ENCODE data around the gene KDM4C. TPM values are rescaled to one million over a fixed set of nuclear protein-coding genes. Genes with fewer than 3 reads are reported as not detected.
"Not testable (repeated sequence)": the region's sequence is repeated elsewhere in the genome, so short reads cannot be mapped to it uniquely, and the experiment has no call there.

The KDM4C gene
- total RNA-seq, 5 donors from 2014 or later (not counting 1 experiment from before 2014, with no cell fraction given), result 66.4 to 107 (median 76.0) TPM

GRCh38 chr9:6787793-6788161 lies 30.0 kb downstream of the KDM4C start:
- Histone ChIP-seq H3K9me3 (no peaks in the 10 kb centered on the region), H3K4me1 (ENCODE audit: control insufficient read depth in 1 of 2, extremely low read depth in 1 of 2, insufficient read depth in 2 of 2, low read length in 2 of 2) (peaks cover 12 to 27% of the 10 kb centered on the region in 2 experiments), H3K27me3 (replicated peaks in 1 of 2; ENCODE audit: control insufficient read depth in 2 of 2, extremely low read depth in 1 of 2, insufficient read depth in 2 of 2, low read length in 1 of 2) (no peaks in the 10 kb centered on the region), H3K4me3 (ENCODE audit: control insufficient read depth in 1 of 2, extremely low read depth in 1 of 2, low read length in 1 of 2) (no peak overlapping the region), H3K36me3 (ENCODE audit: control insufficient read depth in 2 of 2, extremely low read depth in 1 of 2, insufficient read depth in 1 of 2, low read length in 1 of 2) (no peaks in the 10 kb centered on the region), H3K27ac (ENCODE audit: low read length) (no peak overlapping the region)
- Mint-ChIP-seq H3K36me3 (peaks cover 12% of the 10 kb centered on the region), H3K9me3 (no peaks in the 10 kb centered on the region), H3K27me3 (no peaks in the 10 kb centered on the region), H3K4me3 (no peak overlapping the region), H3K4me1 (peaks cover 58 to 69% (median 62%) of the 10 kb centered on the region in 3 donors), H3K27ac (peak overlapping the region; percentile 7 to 11)
- ATAC-seq (replicated peaks in 1 of 4), result no peak
- DNase-seq, result no peak
- ChIA-PET POLR2A (no interaction called here), CTCF (no interaction called here)
- WGBS (ENCODE audit: insufficient coverage), result 90% methylated on average over 3 of the region's 3 CpGs

- H3K9me3 Mint-ChIP-seq, result no peaks in the 10 kb centered on the region
Observed at GRCh38 chr9:6788162-6789016, 30.6 kb downstream of the KDM4C start.

GRCh38 chr9:6789017-6789338 lies 31.2 kb downstream of the KDM4C start:
- H3K36me3 ChIP-seq (ENCODE audit: control insufficient read depth in 2 of 2, extremely low read depth in 1 of 2, insufficient read depth in 1 of 2, low read length in 1 of 2); POLR2A ChIA-PET; H3K27me3 Mint-ChIP-seq; H3K27me3 ChIP-seq (replicated peaks in 1 of 2; ENCODE audit: control insufficient read depth in 2 of 2, extremely low read depth in 1 of 2, insufficient read depth in 2 of 2, low read length in 1 of 2); ATAC-seq (replicated peaks in 1 of 4); H3K27ac ChIP-seq (ENCODE audit: low read length); H3K4me3 ChIP-seq (ENCODE audit: control insufficient read depth in 1 of 2, extremely low read depth in 1 of 2, low read length in 1 of 2); H3K27ac Mint-ChIP-seq; H3K4me3 Mint-ChIP-seq; DNase-seq; H3K9me3 Mint-ChIP-seq; H3K9me3 ChIP-seq: not testable (repeated sequence)
- peaks cover 47 to 59% (median 50%) of the 10 kb centered on the region in 3 donors for H3K4me1 Mint-ChIP-seq
- CTCF ChIA-PET, result interaction anchor here (0.7 kb wide), 3 partner anchors 25 to 97 kb away, joined by 3 to 4 read pairs (median 4); no protein-coding TSS in a partner anchor
- H3K36me3 Mint-ChIP-seq, result peaks cover 20% of the 10 kb centered on the region
- peaks cover under 1 to 17% of the 10 kb centered on the region in 2 experiments for H3K4me1 ChIP-seq (ENCODE audit: control insufficient read depth in 1 of 2, extremely low read depth in 1 of 2, insufficient read depth in 2 of 2, low read length in 2 of 2)
- 97% methylated on average over 4 of the region's 9 CpGs for WGBS (ENCODE audit: insufficient coverage)

More at GRCh38 chr9:6788162-6789016, 30.6 kb downstream of the KDM4C start:
- Mint-ChIP-seq H3K27me3 (no peaks in the 10 kb centered on the region), H3K36me3 (peaks cover 17% of the 10 kb centered on the region), H3K27ac (peak overlapping the region; percentile 39 to 65), H3K4me1 (peaks cover 52 to 63% (median 56%) of the 10 kb centered on the region in 3 donors), H3K4me3 (peak overlapping the region in 1 of 3 donors; percentile 8)
- peaks cover 7 to 21% of the 10 kb centered on the region in 2 experiments for H3K4me1 ChIP-seq (ENCODE audit: control insufficient read depth in 1 of 2, extremely low read depth in 1 of 2, insufficient read depth in 2 of 2, low read length in 2 of 2)
- no peaks in the 10 kb centered on the region for H3K27me3 ChIP-seq (replicated peaks in 1 of 2; ENCODE audit: control insufficient read depth in 2 of 2, extremely low read depth in 1 of 2, insufficient read depth in 2 of 2, low read length in 1 of 2)
- ATAC-seq (replicated peaks in 1 of 4) (no peak), DNase-seq (no peak)
- no peak overlapping the region for H3K27ac ChIP-seq (ENCODE audit: low read length)
- H3K36me3 ChIP-seq (ENCODE audit: control insufficient read depth in 2 of 2, extremely low read depth in 1 of 2, insufficient read depth in 1 of 2, low read length in 1 of 2), result no peaks in the 10 kb centered on the region
- ChIA-PET POLR2A (no interaction called here), CTCF (interaction anchor here in 1 of 2 donors (0.7 kb wide), 1 partner anchor 26 kb away, joined by 4 read pairs; no protein-coding TSS in a partner anchor)
- H3K9me3 ChIP-seq, result no peaks in the 10 kb centered on the region
- no peak overlapping the region for H3K4me3 ChIP-seq (ENCODE audit: control insufficient read depth in 1 of 2, extremely low read depth in 1 of 2, low read length in 1 of 2)
- 93% methylated on average over 7 of the region's 8 CpGs for WGBS (ENCODE audit: insufficient coverage)

- WGBS (ENCODE audit: insufficient coverage), result 100% methylated on average over 1 of the region's 5 CpGs
- Mint-ChIP-seq H3K9me3 (no peaks in the 10 kb centered on the region), H3K4me1 (peaks cover 33 to 45% (median 35%) of the 10 kb centered on the region in 3 donors), H3K27ac (no peak overlapping the region), H3K4me3 (no peak overlapping the region), H3K27me3 (no peaks in the 10 kb centered on the region), H3K36me3 (peaks cover 28% of the 10 kb centered on the region)
- no peak for ATAC-seq (replicated peaks in 1 of 4)
- ChIA-PET CTCF (no interaction called here), POLR2A (no interaction called here)
- Histone ChIP-seq H3K4me1 (ENCODE audit: control insufficient read depth in 1 of 2, extremely low read depth in 1 of 2, insufficient read depth in 2 of 2, low read length in 2 of 2) (peaks cover 0 to 6% of the 10 kb centered on the region in 2 experiments), H3K27me3 (replicated peaks in 1 of 2; ENCODE audit: control insufficient read depth in 2 of 2, extremely low read depth in 1 of 2, insufficient read depth in 2 of 2, low read length in 1 of 2) (no peaks in the 10 kb centered on the region), H3K36me3 (ENCODE audit: control insufficient read depth in 2 of 2, extremely low read depth in 1 of 2, insufficient read depth in 1 of 2, low read length in 1 of 2) (peaks cover 0 to 15% of the 10 kb centered on the region in 2 donors), H3K4me3 (ENCODE audit: control insufficient read depth in 1 of 2, extremely low read depth in 1 of 2, low read length in 1 of 2) (no peak overlapping the region), H3K9me3 (no peaks in the 10 kb centered on the region), H3K27ac (ENCODE audit: low read length) (no peak overlapping the region)
- no peak for DNase-seq
Observed at GRCh38 chr9:6790866-6791265, 33.1 kb downstream of the KDM4C start.

- no CpG with 5 or more reads among the region's 3 CpGs for WGBS (ENCODE audit: insufficient coverage)
- H3K9me3 Mint-ChIP-seq, result no peaks in the 10 kb centered on the region
- no peak overlapping the region for H3K27ac ChIP-seq (ENCODE audit: low read length)
- H3K4me3 Mint-ChIP-seq, result no peak overlapping the region
- no peak overlapping the region for H3K27ac Mint-ChIP-seq
- DNase-seq (no peak), ATAC-seq (replicated peaks in 1 of 4) (no peak)
- peaks cover 17 to 33% (median 22%) of the 10 kb centered on the region in 3 donors for H3K4me1 Mint-ChIP-seq
- H3K4me1 ChIP-seq (ENCODE audit: control insufficient read depth in 1 of 2, extremely low read depth in 1 of 2, insufficient read depth in 2 of 2, low read length in 2 of 2), result peaks cover 0 to 6% of the 10 kb centered on the region in 2 experiments
- no peaks in the 10 kb centered on the region for H3K9me3 ChIP-seq
- peaks cover 43% of the 10 kb centered on the region for H3K36me3 Mint-ChIP-seq
- no peaks in the 10 kb centered on the region for H3K27me3 ChIP-seq (replicated peaks in 1 of 2; ENCODE audit: control insufficient read depth in 2 of 2, extremely low read depth in 1 of 2, insufficient read depth in 2 of 2, low read length in 1 of 2)
- H3K27me3 Mint-ChIP-seq, result no peaks in the 10 kb centered on the region
- peaks cover 0 to 15% of the 10 kb centered on the region in 2 donors for H3K36me3 ChIP-seq (ENCODE audit: control insufficient read depth in 2 of 2, extremely low read depth in 1 of 2, insufficient read depth in 1 of 2, low read length in 1 of 2)
- ChIA-PET CTCF (no interaction called here), POLR2A (no interaction called here)
- H3K4me3 ChIP-seq (ENCODE audit: control insufficient read depth in 1 of 2, extremely low read depth in 1 of 2, low read length in 1 of 2), result no peak overlapping the region
Observed at GRCh38 chr9:6793203-6793602, 35.4 kb downstream of the KDM4C start.

GRCh38 chr9:6794936-6795335 lies 37.2 kb downstream of the KDM4C start:
- WGBS (ENCODE audit: insufficient coverage), result 100% methylated on average over 1 of the region's 1 CpG
- no peaks in the 10 kb centered on the region for H3K9me3 ChIP-seq
- peaks cover 43% of the 10 kb centered on the region for H3K36me3 Mint-ChIP-seq
- ChIA-PET POLR2A (no interaction called here), CTCF (interaction anchor here in 1 of 2 donors (0.6 kb wide), 1 partner anchor 138 kb away, joined by 3 read pairs; no protein-coding TSS in a partner anchor)
- no peaks in the 10 kb centered on the region for H3K4me1 ChIP-seq (ENCODE audit: control insufficient read depth in 1 of 2, extremely low read depth in 1 of 2, insufficient read depth in 2 of 2, low read length in 2 of 2)
- H3K4me1 Mint-ChIP-seq, result peaks cover 10 to 26% (median 13%) of the 10 kb centered on the region in 3 donors
- H3K27me3 Mint-ChIP-seq, result no peaks in the 10 kb centered on the region
- H3K27ac ChIP-seq (ENCODE audit: low read length), result no peak overlapping the region
- peaks cover 0 to 15% of the 10 kb centered on the region in 2 donors for H3K36me3 ChIP-seq (ENCODE audit: control insufficient read depth in 2 of 2, extremely low read depth in 1 of 2, insufficient read depth in 1 of 2, low read length in 1 of 2)
- no peak overlapping the region for H3K4me3 ChIP-seq (ENCODE audit: control insufficient read depth in 1 of 2, extremely low read depth in 1 of 2, low read length in 1 of 2)
- no peak overlapping the region for H3K4me3 Mint-ChIP-seq
- no peaks in the 10 kb centered on the region for H3K9me3 Mint-ChIP-seq
- no peaks in the 10 kb centered on the region for H3K27me3 ChIP-seq (replicated peaks in 1 of 2; ENCODE audit: control insufficient read depth in 2 of 2, extremely low read depth in 1 of 2, insufficient read depth in 2 of 2, low read length in 1 of 2)
- no peak overlapping the region for H3K27ac Mint-ChIP-seq
- DNase-seq, result no peak
- no peak for ATAC-seq (replicated peaks in 1 of 4)

All from T-cell (primary cell).